KMS-11 (cell line): ENCODE data around the gene TASOR.
A peak's percentile ranks its signal among the peaks of the same experiment; 100 is the strongest.
"Not testable (repeated sequence)": the region's sequence is repeated elsewhere in the genome, so short reads cannot be mapped to it uniquely, and the experiment has no call there.

ENCODE experiments used
- H2AFZ ChIP-seq: fragments of 200-600 bp; sonication (generic); 2 replicates; pipeline ENCODE4 v1.6.1; 2016; ENCODE audit warnings: antibody characterized with exemption, mixed run types, low read depth
- H3K27ac ChIP-seq: fragments of 200-600 bp; sonication (generic); 2 replicates; pipeline ENCODE4 v1.6.1; 2016; ENCODE audit warnings: mild to moderate bottlenecking, mixed run types
- H3K27me3 ChIP-seq: fragments of 200-600 bp; sonication (generic); 2 replicates; pipeline ENCODE4 v1.6.1; 2017; ENCODE audit warnings: mild to moderate bottlenecking, low read depth, mixed run types, moderate library complexity; ENCODE audit not compliant: insufficient read depth
- H3K36me3 ChIP-seq: fragments of 200-600 bp; sonication (generic); 2 replicates; pipeline ENCODE4 v1.6.1; 2017; ENCODE audit warnings: mild to moderate bottlenecking, mixed run types; ENCODE audit not compliant: insufficient read depth
- H3K4me1 ChIP-seq: fragments of 200-600 bp; sonication (generic); 2 replicates; pipeline ENCODE4 v1.6.1; 2016; ENCODE audit warnings: mild to moderate bottlenecking, low read depth, mixed run types; ENCODE audit not compliant: poor library complexity, severe bottlenecking
- H3K4me2 ChIP-seq: fragments of 200-600 bp; sonication (generic); 2 replicates; pipeline ENCODE4 v1.7.0; 2016; ENCODE audit warnings: mild to moderate bottlenecking, mixed run types
- H3K4me3 ChIP-seq: fragments of 200-600 bp; sonication (generic); IDR thresholded peaks from 2 replicates; pipeline ENCODE4 v1.6.1; 2017; ENCODE audit warnings: low read depth, low read length, mixed read lengths; ENCODE audit not compliant: insufficient read depth
- H3K79me2 ChIP-seq: fragments of 200-600 bp; sonication (generic); 2 replicates; pipeline ENCODE4 v1.6.1; 2016; ENCODE audit warnings: low read depth, mixed run types; ENCODE audit not compliant: insufficient read depth
- H3K9ac ChIP-seq: fragments of 200-600 bp; sonication (generic); 2 replicates; pipeline ENCODE4 v1.6.1; 2016; ENCODE audit warnings: mild to moderate bottlenecking, mixed run types
- H4K20me1 ChIP-seq: fragments of 200-600 bp; sonication (generic); 2 replicates; pipeline ENCODE4 v1.6.1; 2016; ENCODE audit warnings: mild to moderate bottlenecking, mixed run types; ENCODE audit not compliant: insufficient read depth
- TF ChIP-seq, protein P1 (sequence below): fragments of 200-600 bp; sonication (generic); conservative IDR thresholded peaks from 2 replicates; pipeline ENCODE4 v1.6.1; 2017; ENCODE audit warnings: low read depth, mild to moderate bottlenecking, antibody characterized with exemption, low read length, moderate library complexity, mixed read lengths

Gene TASOR

DNA sequence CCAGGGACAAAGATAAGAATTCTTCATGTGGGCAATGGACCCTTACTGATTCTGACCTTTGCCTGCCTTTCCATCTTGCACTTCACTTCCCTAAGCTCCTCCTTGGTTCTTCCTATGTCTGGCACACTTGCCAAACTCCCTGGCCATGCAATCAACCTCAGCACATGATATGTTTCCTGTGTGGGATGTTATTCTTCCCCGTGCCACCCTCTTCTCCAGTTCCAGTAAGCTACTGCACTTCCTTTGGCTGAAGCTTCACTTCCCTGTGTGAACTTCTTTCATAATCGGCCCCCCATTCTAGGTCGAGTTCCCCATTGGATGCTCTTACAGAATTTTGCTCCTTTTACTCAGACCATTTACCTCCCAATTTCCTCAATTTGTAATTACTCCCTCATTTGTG, 10.7 kb upstream of the TASOR start:
- H3K36me3 ChIP-seq = no peaks in the 10 kb centered on the region
- TF ChIP-seq, protein P1, sequence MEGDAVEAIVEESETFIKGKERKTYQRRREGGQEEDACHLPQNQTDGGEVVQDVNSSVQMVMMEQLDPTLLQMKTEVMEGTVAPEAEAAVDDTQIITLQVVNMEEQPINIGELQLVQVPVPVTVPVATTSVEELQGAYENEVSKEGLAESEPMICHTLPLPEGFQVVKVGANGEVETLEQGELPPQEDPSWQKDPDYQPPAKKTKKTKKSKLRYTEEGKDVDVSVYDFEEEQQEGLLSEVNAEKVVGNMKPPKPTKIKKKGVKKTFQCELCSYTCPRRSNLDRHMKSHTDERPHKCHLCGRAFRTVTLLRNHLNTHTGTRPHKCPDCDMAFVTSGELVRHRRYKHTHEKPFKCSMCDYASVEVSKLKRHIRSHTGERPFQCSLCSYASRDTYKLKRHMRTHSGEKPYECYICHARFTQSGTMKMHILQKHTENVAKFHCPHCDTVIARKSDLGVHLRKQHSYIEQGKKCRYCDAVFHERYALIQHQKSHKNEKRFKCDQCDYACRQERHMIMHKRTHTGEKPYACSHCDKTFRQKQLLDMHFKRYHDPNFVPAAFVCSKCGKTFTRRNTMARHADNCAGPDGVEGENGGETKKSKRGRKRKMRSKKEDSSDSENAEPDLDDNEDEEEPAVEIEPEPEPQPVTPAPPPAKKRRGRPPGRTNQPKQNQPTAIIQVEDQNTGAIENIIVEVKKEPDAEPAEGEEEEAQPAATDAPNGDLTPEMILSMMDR = no peak
- H2AFZ ChIP-seq = no peak overlapping the region
- no peak overlapping the region for H3K9ac ChIP-seq
- H3K4me1 ChIP-seq = peaks cover 25% of the 10 kb centered on the region
- H3K79me2 ChIP-seq = no peaks in the 10 kb centered on the region
- no peak overlapping the region for H3K4me3 ChIP-seq
- H3K27me3 ChIP-seq = no peaks in the 10 kb centered on the region
- no peaks in the 10 kb centered on the region for H4K20me1 ChIP-seq
- no peak overlapping the region for H3K27ac ChIP-seq
- H3K4me2 ChIP-seq = peak overlapping the region; percentile 17; the same call in 1 of the 2 replicates

DNA sequence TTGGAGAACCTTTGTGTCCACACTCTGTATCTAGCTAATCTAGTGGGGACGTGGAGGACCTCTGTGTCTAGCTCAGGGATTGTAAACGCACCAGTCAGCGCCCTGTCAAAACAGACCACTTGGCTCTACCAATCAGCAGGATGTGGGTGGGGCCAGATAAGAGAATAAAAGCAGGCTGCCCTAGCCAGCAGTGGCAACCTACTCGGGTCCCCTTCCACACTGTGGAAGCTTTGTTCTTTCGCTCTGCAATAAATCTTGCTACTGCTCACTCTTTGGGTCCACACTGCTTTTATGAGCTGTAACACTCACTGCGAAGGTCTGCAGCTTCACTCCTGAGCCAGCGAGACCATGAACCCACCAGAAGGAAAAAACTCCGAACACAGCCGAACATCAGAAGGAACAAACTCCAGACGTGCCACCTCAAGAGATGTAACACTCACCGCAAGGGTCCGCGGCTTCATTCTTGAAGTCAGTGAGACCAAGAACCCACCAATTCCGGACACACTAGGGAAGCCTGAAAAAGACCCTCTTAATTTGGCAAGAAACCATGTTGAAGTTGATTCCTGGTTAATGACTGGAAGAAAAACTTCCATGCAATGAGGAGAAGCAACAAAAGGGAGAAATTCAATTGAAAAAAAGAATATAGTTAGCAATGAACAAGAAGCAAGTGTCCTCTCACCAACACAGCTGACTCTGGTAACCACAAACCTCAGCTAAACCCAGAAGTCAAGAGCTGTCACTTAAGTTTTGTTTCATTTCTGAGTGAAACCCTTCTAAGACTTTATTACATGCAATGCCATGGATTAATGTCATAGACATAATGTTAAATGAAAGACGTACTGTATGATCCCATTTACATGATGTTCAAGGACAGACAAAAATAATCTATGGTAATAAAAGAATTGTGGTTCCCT, 9.7 kb upstream of the TASOR start:
- not testable (repeated sequence) for H3K27me3 ChIP-seq, H3K27ac ChIP-seq, H3K9ac ChIP-seq, H3K79me2 ChIP-seq, H4K20me1 ChIP-seq, H2AFZ ChIP-seq, H3K4me3 ChIP-seq, H3K36me3 ChIP-seq
- peaks cover 25% of the 10 kb centered on the region for H3K4me1 ChIP-seq
- peak overlapping the region; percentile 17 for H3K4me2 ChIP-seq

DNA sequence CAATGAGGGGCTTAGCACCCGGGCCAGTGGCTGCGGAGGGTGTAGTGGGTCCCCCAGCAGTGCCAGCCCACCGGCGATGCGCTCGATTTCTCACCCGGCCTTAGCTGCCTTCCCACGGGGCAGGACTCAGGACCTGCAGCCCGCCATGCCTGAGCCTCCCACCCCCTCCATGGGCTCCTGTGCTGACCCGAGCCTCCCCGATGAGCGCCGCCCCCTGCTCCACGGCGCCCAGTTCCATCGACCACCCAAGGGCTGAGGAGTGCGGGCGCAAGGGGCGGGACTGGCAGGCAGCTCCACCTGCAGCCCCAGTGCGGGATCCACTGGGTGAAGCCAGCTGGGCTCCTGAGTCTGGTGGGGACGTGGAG, 8.9 kb upstream of the TASOR start:
- H3K4me1 ChIP-seq = peaks cover 25% of the 10 kb centered on the region
- H3K79me2 ChIP-seq, H3K4me2 ChIP-seq, H3K36me3 ChIP-seq, H3K27me3 ChIP-seq, H3K9ac ChIP-seq, H4K20me1 ChIP-seq, H2AFZ ChIP-seq, H3K27ac ChIP-seq, H3K4me3 ChIP-seq: not testable (repeated sequence)

DNA sequence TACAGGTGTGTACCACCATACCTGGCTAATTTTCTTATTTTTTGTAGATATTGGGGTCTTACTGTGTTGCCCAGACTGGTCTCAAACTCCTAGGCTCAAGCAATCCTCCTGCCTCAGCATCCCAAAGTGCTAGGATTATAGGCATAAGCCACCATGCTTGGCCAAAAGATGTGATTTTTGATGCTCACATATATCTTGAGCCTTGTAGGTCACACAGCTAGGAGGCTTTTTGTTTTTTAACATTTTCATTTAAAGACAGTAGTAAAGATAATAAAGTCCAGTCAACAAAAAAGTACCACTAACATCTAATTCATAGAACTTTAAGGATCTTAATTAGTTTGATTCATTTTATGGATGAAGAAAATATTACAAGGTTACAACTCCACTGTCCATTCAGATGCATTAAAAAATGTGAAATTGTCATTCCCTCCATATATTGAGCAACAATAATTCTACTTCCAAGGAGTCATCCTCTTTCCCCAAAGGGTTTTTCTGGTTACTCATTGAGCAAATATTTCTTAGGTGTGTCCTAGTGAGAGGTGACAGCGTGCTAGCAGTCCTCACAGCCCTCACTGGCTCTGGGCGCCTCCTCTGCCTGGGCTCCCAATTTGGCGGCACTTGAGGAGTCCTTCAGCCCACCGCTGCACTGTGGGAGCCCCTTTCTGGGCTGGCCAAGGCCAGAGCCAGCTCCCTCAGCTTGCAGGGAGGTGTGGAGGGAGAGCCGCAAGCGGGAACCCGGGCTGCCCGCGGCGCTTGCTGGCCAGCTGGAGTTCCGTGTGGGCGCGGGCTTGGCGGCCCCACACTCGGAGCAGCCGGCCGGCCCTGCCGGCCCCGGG, 8.3 kb upstream of the TASOR start:
- H3K4me1 ChIP-seq = peaks cover 25% of the 10 kb centered on the region

DNA sequence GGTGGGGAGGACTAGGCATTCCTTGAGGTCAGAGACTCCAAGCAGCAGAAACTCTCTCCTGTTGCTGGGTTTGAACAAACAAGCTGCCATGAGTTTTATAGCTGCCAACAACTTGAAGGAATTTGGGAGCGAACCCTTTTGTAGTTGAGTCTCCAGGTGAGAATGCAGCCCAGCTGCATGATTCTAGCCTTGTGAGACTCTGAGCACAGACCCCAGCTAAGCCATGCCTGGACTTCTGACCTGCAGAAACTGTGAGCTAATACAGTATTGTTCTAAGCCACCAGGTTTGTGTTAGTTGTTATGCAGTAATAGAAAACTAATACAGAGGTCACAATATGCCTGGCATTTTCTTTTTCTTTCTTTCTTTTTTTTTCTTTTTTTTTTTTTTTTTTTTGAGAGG, 6.2 kb upstream of the TASOR start:
- H3K79me2 ChIP-seq = no peaks in the 10 kb centered on the region
- H3K27ac ChIP-seq = no peak overlapping the region
- H4K20me1 ChIP-seq = no peaks in the 10 kb centered on the region
- H3K27me3 ChIP-seq = no peaks in the 10 kb centered on the region
- H3K4me3 ChIP-seq = no peak overlapping the region
- H3K9ac ChIP-seq = no peak overlapping the region
- TF ChIP-seq, protein P1 = no peak
- peaks cover 14% of the 10 kb centered on the region for H3K4me1 ChIP-seq
- H3K4me2 ChIP-seq = no peak overlapping the region
- H3K36me3 ChIP-seq = no peaks in the 10 kb centered on the region
- H2AFZ ChIP-seq = no peak overlapping the region

More for the DNA sequence above, 8.3 kb upstream of the TASOR start:
- H2AFZ ChIP-seq = no peak overlapping the region
- no peaks in the 10 kb centered on the region for H3K36me3 ChIP-seq
- TF ChIP-seq, protein P1 = no peak
- no peaks in the 10 kb centered on the region for H3K79me2 ChIP-seq
- no peaks in the 10 kb centered on the region for H3K27me3 ChIP-seq
- H3K27ac ChIP-seq = no peak overlapping the region
- no peak overlapping the region for H3K9ac ChIP-seq
- H3K4me2 ChIP-seq = no peak overlapping the region
- H3K4me3 ChIP-seq = no peak overlapping the region
- H4K20me1 ChIP-seq = no peaks in the 10 kb centered on the region
